MCF 10A (cell line): ENCODE measurements around the gene ARCN1. TPM values are rescaled to one million over a fixed set of nuclear protein-coding genes. Genes with fewer than 3 reads are reported as not detected.
A peak's percentile ranks its signal among the peaks of the same experiment; 100 is the strongest.

Experiments used
- BruUV-seq: library from RNA; stranded (reverse); fragments of 400-500 nt; replicated peaks from 2 replicates; lab custom pipeline; 2021; lab: Mats Ljungman, UMichigan
- CTCF ChIA-PET: fragments of 300-600 bp; sonication (Branson Sonifier 250); formaldehyde crosslinking; extraction: SDS; loops from one replicate; lab custom pipeline; 2021; ENCODE audit warnings: antibody characterized with exemption, inconsistent platforms; lab: Yijun Ruan, JAX
- POLR2A ChIA-PET: fragments of 300-600, 350-650 bp; sonication (Branson Sonifier 250); formaldehyde crosslinking; extraction: SDS; loops from one replicate; lab custom pipeline; 2020; ENCODE audit warnings: antibody characterized with exemption, inconsistent platforms; lab: Yijun Ruan, JAX
- DNase-seq: peaks from one replicate; pipeline ENCODE4 v3.0.0-alpha.2; 2018; ENCODE audit not compliant: unreplicated experiment
- H3K27ac Mint-ChIP-seq: one replicate; pipeline ENCODE4 v1.8.0; 2022; ENCODE audit warnings: mild to moderate bottlenecking, low read depth, mixed read lengths; ENCODE audit not compliant: unreplicated experiment
- H3K27me3 Mint-ChIP-seq: one replicate; pipeline ENCODE4 v1.8.0; 2022; ENCODE audit warnings: mixed read lengths; ENCODE audit not compliant: insufficient read depth, unreplicated experiment
- H3K36me3 Mint-ChIP-seq: one replicate; pipeline ENCODE4 v1.8.0; 2022; ENCODE audit warnings: mild to moderate bottlenecking, moderate library complexity, mixed read lengths; ENCODE audit not compliant: insufficient read depth, unreplicated experiment
- H3K4me1 Mint-ChIP-seq: one replicate; pipeline ENCODE4 v1.8.0; 2022; ENCODE audit warnings: mixed read lengths; ENCODE audit not compliant: insufficient read depth, unreplicated experiment
- H3K4me3 Mint-ChIP-seq: one replicate; pipeline ENCODE4 v1.8.0; 2022; ENCODE audit warnings: mild to moderate bottlenecking, moderate library complexity, mixed read lengths; ENCODE audit not compliant: unreplicated experiment
- H3K9me3 Mint-ChIP-seq: one replicate; pipeline ENCODE4 v1.8.0; 2022; ENCODE audit warnings: mixed read lengths; ENCODE audit not compliant: unreplicated experiment
- CTCF ChIP-seq: fragments of 200-600 bp; IDR thresholded peaks from one replicate; pipeline ENCODE4 v1.8.0; 2022; ENCODE audit warnings: antibody characterized with exemption, mild to moderate bottlenecking; ENCODE audit not compliant: unreplicated experiment
- intact Hi-C: fragments of 100-400 bp; cut with micrococcal nuclease; formaldehyde crosslinking; loops from 2 replicates; pipeline ENCODE4 v1.14.1; 2022
- total RNA-seq: library from RNA; stranded (reverse); gene quantifications from 2 replicates; pipeline ENCODE4 v1.2.3, GENCODE V29; 2022

Gene ARCN1
- total RNA-seq, 1 experiment from 2014 or later: 164 TPM

GRCh38 chr11:118606844-118607228 is 34.6 kb downstream of the ARCN1 start:
- ChIA-PET CTCF (interaction anchor here (0.6 to 4.9 kb wide), 11 partner anchors 8 to 183 kb away, joined by 3 to 35 read pairs (median 4); no protein-coding TSS in a partner anchor), POLR2A (interaction anchor here (0.5 to 7.1 kb wide), 9 partner anchors 12 to 563 kb away, joined by 3 to 113 read pairs (median 4); no protein-coding TSS in a partner anchor)
- no TSS peak for BruUV-seq
- Mint-ChIP-seq H3K4me1 (peaks cover 23% of the 10 kb centered on the region), H3K9me3 (no peaks in the 10 kb centered on the region), H3K27ac (no peak overlapping the region), H3K36me3 (peaks cover 32% of the 10 kb centered on the region), H3K4me3 (peak overlapping the region; percentile 70), H3K27me3 (no peaks in the 10 kb centered on the region)
- intact Hi-C loops: loop anchor here (1.0 to 5.0 kb wide), 3 partner anchors 33 to 350 kb away; partner anchors contain the start of gene UPK2
- no peak for DNase-seq
- no peak for TF ChIP-seq CTCF

GRCh38 chr11:118607401-118608359 is 35.5 kb downstream of the ARCN1 start, which contains the start of gene PHLDB1:
TSS of gene PHLDB1 (plus strand) at chr11:118607615. CDS start at chr11:118613837, 6,222 bp downstream.
- H3K27me3 Mint-ChIP-seq: no peaks in the 10 kb centered on the region
- TF ChIP-seq CTCF: peak; percentile 61
- H3K4me3 Mint-ChIP-seq: peak within 1 kb of the TSS; percentile 70
- H3K36me3 Mint-ChIP-seq: peaks cover 24% of the 10 kb centered on the region
- DNase-seq: peak; percentile 61
- peaks cover 23% of the 10 kb centered on the region for H3K4me1 Mint-ChIP-seq
- intact Hi-C loops: loop anchor here (1.0 to 5.0 kb wide), 4 partner anchors 15 to 350 kb away; partner anchors contain the start of gene UPK2
- no peaks in the 10 kb centered on the region for H3K9me3 Mint-ChIP-seq
- ChIA-PET CTCF (interaction anchor here (0.7 to 4.9 kb wide), 13 partner anchors 9 to 85 kb away, joined by 3 to 35 read pairs (median 4); no protein-coding TSS in a partner anchor), POLR2A (interaction anchor here (0.5 to 7.1 kb wide), 14 partner anchors 8 to 564 kb away, joined by 3 to 113 read pairs (median 4); no protein-coding TSS in a partner anchor)
- no TSS peak for BruUV-seq
- no peak within 1 kb of the TSS for H3K27ac Mint-ChIP-seq

GRCh38 chr11:118608360-118609227 is 36.4 kb downstream of the ARCN1 start:
- H3K4me3 Mint-ChIP-seq: peak overlapping the region; percentile 70
- H3K27ac Mint-ChIP-seq: no peak overlapping the region
- BruUV-seq: no TSS peak
- peak; percentile 42 for DNase-seq
- intact Hi-C loops: loop anchor here (2.0 to 5.0 kb wide), 2 partner anchors 14 to 349 kb away; partner anchors contain the start of gene UPK2
- POLR2A ChIA-PET: interaction anchor here (0.7 to 7.1 kb wide), 8 partner anchors 14 to 51 kb away, joined by 3 to 113 read pairs (median 4); no protein-coding TSS in a partner anchor
- CTCF ChIA-PET: interaction anchor here (0.6 to 2.2 kb wide), 11 partner anchors 8 to 475 kb away, joined by 3 to 12 read pairs (median 5); no protein-coding TSS in a partner anchor
- H3K4me1 Mint-ChIP-seq: peaks cover 23% of the 10 kb centered on the region
- H3K36me3 Mint-ChIP-seq: peaks cover 15% of the 10 kb centered on the region
- TF ChIP-seq CTCF: no peak
- no peaks in the 10 kb centered on the region for H3K27me3 Mint-ChIP-seq
- no peaks in the 10 kb centered on the region for H3K9me3 Mint-ChIP-seq
